ENCODE data around the gene FCRLB.
"Not testable (repeated sequence)": the region's sequence is repeated elsewhere in the genome, so short reads cannot be mapped to it uniquely, and the experiment has no call there.

Gene FCRLB

GRCh38 chr1:161721738-161722343, 497 bp downstream of the FCRLB start:
- no peak for DNase-seq

- DNase-seq = no peak
Observed at GRCh38 chr1:161722406-161722805, 1.1 kb downstream of the FCRLB start.

GRCh38 chr1:161723459-161724141, 2.3 kb downstream of the FCRLB start:
- DNase-seq = no peak

GRCh38 chr1:161725258-161725907, 4.0 kb downstream of the FCRLB start:
- not testable (repeated sequence) for DNase-seq

- peak; percentile 22 for DNase-seq
Observed at GRCh38 chr1:161725908-161726472, 4.6 kb downstream of the FCRLB start.

GRCh38 chr1:161726473-161727255, 5.3 kb downstream of the FCRLB start:
- DNase-seq = peak; percentile 71

- no peak for DNase-seq
Observed at GRCh38 chr1:161727256-161727924, 6.0 kb downstream of the FCRLB start.

GRCh38 chr1:161728376-161729226, 7.3 kb downstream of the FCRLB start:
- DNase-seq = no peak

- DNase-seq = no peak
Observed at GRCh38 chr1:161730050-161730564, 8.8 kb downstream of the FCRLB start.

GRCh38 chr1:161731241-161731640, 9.9 kb downstream of the FCRLB start:
- DNase-seq = no peak

GRCh38 chr1:161731981-161732718, 10.8 kb downstream of the FCRLB start:
- no peak for DNase-seq

GRCh38 chr1:161733526-161733925, 12.2 kb downstream of the FCRLB start:
- DNase-seq = no peak

GRCh38 chr1:161735837-161736236, 14.5 kb downstream of the FCRLB start:
- no peak for DNase-seq

- no peak for DNase-seq
Observed at GRCh38 chr1:161736335-161736969, 15.1 kb downstream of the FCRLB start.

GRCh38 chr1:161737625-161738024, 16.3 kb downstream of the FCRLB start:
- no peak for DNase-seq

GRCh38 chr1:161738627-161739287, 17.4 kb downstream of the FCRLB start:
- DNase-seq = peak; percentile 20

- DNase-seq = no peak
Observed at GRCh38 chr1:161739865-161740566, 18.7 kb downstream of the FCRLB start.

- DNase-seq = no peak
Observed at GRCh38 chr1:161740921-161741320, 19.6 kb downstream of the FCRLB start.

- no peak for DNase-seq
Observed at GRCh38 chr1:161743231-161743630, 21.9 kb downstream of the FCRLB start.
